AG09309 (cell line): ENCODE data around the gene MRM3.
A peak's percentile ranks its signal among the peaks of the same experiment; 100 is the strongest.

ENCODE experiments used
- DNase-seq: peaks from one replicate; pipeline ENCODE4 v3.0.0-alpha.2; 2010; ENCODE audit warnings: low read depth
- H3K4me3 ChIP-seq: 2 replicates; pipeline ENCODE4 v1.5.1; 2011; ENCODE audit warnings: mild to moderate bottlenecking, low read depth, low read length, moderate library complexity; ENCODE audit not compliant: control insufficient read depth
- CTCF ChIP-seq: IDR thresholded peaks from 2 replicates; pipeline ENCODE4 v1.5.1; 2011; ENCODE audit warnings: mild to moderate bottlenecking, low read depth, low read length, inconsistent platforms; ENCODE audit not compliant: insufficient read depth, control insufficient read depth; ENCODE audit errors: missing control alignments

The MRM3 gene

GRCh38 chr17:791829-792228 lies 9.7 kb downstream of the MRM3 start:
- no peak overlapping the region for H3K4me3 ChIP-seq
- DNase-seq: no peak
- no peak for TF ChIP-seq CTCF

GRCh38 chr17:792277-792676 lies 10.1 kb downstream of the MRM3 start:
- DNase-seq: no peak
- TF ChIP-seq CTCF: no peak
- no peak overlapping the region for H3K4me3 ChIP-seq

GRCh38 chr17:794876-795275 lies 12.7 kb downstream of the MRM3 start:
- TF ChIP-seq CTCF: peak; percentile 86
- DNase-seq: peak; percentile 37
- H3K4me3 ChIP-seq: no peak overlapping the region

- no peak for DNase-seq
- H3K4me3 ChIP-seq: no peak overlapping the region
- TF ChIP-seq CTCF: no peak
Measured at GRCh38 chr17:795276-795675, 13.1 kb downstream of the MRM3 start.

GRCh38 chr17:795721-796120 lies 13.6 kb downstream of the MRM3 start:
- H3K4me3 ChIP-seq: no peak overlapping the region
- DNase-seq: no peak
- no peak for TF ChIP-seq CTCF

- H3K4me3 ChIP-seq: no peak overlapping the region
- no peak for TF ChIP-seq CTCF
- no peak for DNase-seq
Measured at GRCh38 chr17:796609-797008, 14.5 kb downstream of the MRM3 start.

GRCh38 chr17:797236-797840 lies 15.2 kb downstream of the MRM3 start:
- no peak overlapping the region for H3K4me3 ChIP-seq
- TF ChIP-seq CTCF: no peak
- no peak for DNase-seq
